ENCODE results near the gene NPS. TPM values are rescaled to one million over a fixed set of nuclear protein-coding genes. Genes with fewer than 3 reads are reported as not detected.

NPS gene
- total RNA-seq (2021; ENCODE audit: unreplicated experiment) = not detected
- not detected for polyA plus RNA-seq (2012; ENCODE audit: insufficient read length)
- Bru-seq, nascent RNA = not detected
- not detected for BruChase-seq, experiment 1, labeled RNA remaining after a 2-hour chase
- not detected for BruChase-seq, experiment 2, labeled RNA remaining after a 6-hour chase
- long read RNA-seq = 0 reads

GRCh38 chr10:127549009-127549408 lies at the start of gene NPS:
Gene NPS, plus strand, starts transcription at chr10:127549309. Its CDS starts 60 bp downstream, at chr10:127549369.
- in situ Hi-C loops (cut with HindIII; ENCODE audit: low pct_unique_long_range_greater_than_20kb, low sequenced_read_pairs) = no loop called here
- 0 out of 2 replicates have a peak, but pooled peaks cover 3% of the 10 kb centered on the region for H3K9me3 ChIP-seq (ENCODE audit: control insufficient read depth, insufficient read depth, low read depth, low read length)
- no peak within 1 kb of the TSS for H3K4me3 ChIP-seq (ENCODE audit: low read depth in 2 of 2, low read length in 2 of 2)
- ATAC-seq = no peak
- no peaks in the 10 kb centered on the region for H3K4me1 ChIP-seq (ENCODE audit: control insufficient read depth, insufficient read depth, low read length)
- DNase-seq (ENCODE audit: low read depth, low spot score) = no peak
- POLR2A ChIA-PET = interaction anchor here (0.6 kb wide), 1 partner anchor 256 kb away, joined by 3 read pairs; no protein-coding TSS in a partner anchor
- no peak within 1 kb of the TSS for H3K27ac ChIP-seq (ENCODE audit: low read length)
- H3K36me3 ChIP-seq (ENCODE audit: control insufficient read depth, insufficient read depth, low read length) = no peaks in the 10 kb centered on the region; the same call in 1 of the 2 replicates
- intact Hi-C loops (cut with micrococcal nuclease; ENCODE audit: unreplicated experiment) = no loop called here
- no TSS peak for BruUV-seq (replicated peaks)
- CTCF ChIA-PET = no interaction called here
- H3K27me3 ChIP-seq (ENCODE audit: control insufficient read depth, insufficient read depth, low read length) = peaks cover 26% of the 10 kb centered on the region
- TF ChIP-seq POLR2AphosphoS5 (IDR thresholded peaks at IDR 0.05; ENCODE audit: low read depth, low read length) (no peak), CTCF (IDR thresholded peaks at IDR 0.05) (no peak), SIN3A (IDR thresholded peaks at IDR 0.05; ENCODE audit: borderline replicate concordance, insufficient read depth, low read depth, low read length) (no peak), REST (IDR thresholded peaks at IDR 0.05; ENCODE audit: insufficient read depth in 1 of 2, low read depth in 2 of 2, low read length in 1 of 2) (no peak), TCF7L2 (IDR thresholded peaks at IDR 0.05; ENCODE audit: low read depth, low read length) (no peak)

- H3K9me3 ChIP-seq (ENCODE audit: control insufficient read depth, insufficient read depth, low read depth, low read length) = no peaks in the 10 kb centered on the region
- no peak for DNase-seq (ENCODE audit: low read depth, low spot score)
- H3K27ac ChIP-seq (ENCODE audit: low read length) = no peak overlapping the region
- POLR2A ChIA-PET = no interaction called here
- in situ Hi-C loops (cut with HindIII; ENCODE audit: low pct_unique_long_range_greater_than_20kb, low sequenced_read_pairs) (no loop called here), intact Hi-C loops (cut with micrococcal nuclease; ENCODE audit: unreplicated experiment) (no loop called here)
- peaks cover 46% of the 10 kb centered on the region for H3K27me3 ChIP-seq (ENCODE audit: control insufficient read depth, insufficient read depth, low read length)
- TF ChIP-seq SIN3A (IDR thresholded peaks at IDR 0.05; ENCODE audit: borderline replicate concordance, insufficient read depth, low read depth, low read length) = no peak
- ATAC-seq = no peak
- CTCF ChIA-PET = no interaction called here
- H3K4me3 ChIP-seq (ENCODE audit: low read depth in 2 of 2, low read length in 2 of 2) = no peak overlapping the region
- H3K4me1 ChIP-seq (ENCODE audit: control insufficient read depth, insufficient read depth, low read length) = no peaks in the 10 kb centered on the region
- BruUV-seq (replicated peaks) = no TSS peak
- no peaks in the 10 kb centered on the region for H3K36me3 ChIP-seq (ENCODE audit: control insufficient read depth, insufficient read depth, low read length)
Observed at GRCh38 chr10:127500127-127500526, 49.0 kb upstream of the NPS start.

GRCh38 chr10:127506094-127506493 lies 43.0 kb upstream of the NPS start:
- no peak for ATAC-seq
- Histone ChIP-seq H3K36me3 (ENCODE audit: control insufficient read depth, insufficient read depth, low read length) (no peaks in the 10 kb centered on the region), H3K27me3 (ENCODE audit: control insufficient read depth, insufficient read depth, low read length) (peaks cover 41% of the 10 kb centered on the region), H3K9me3 (ENCODE audit: control insufficient read depth, insufficient read depth, low read depth, low read length) (no peaks in the 10 kb centered on the region), H3K4me3 (ENCODE audit: low read depth in 2 of 2, low read length in 2 of 2) (no peak overlapping the region), H3K27ac (ENCODE audit: low read length) (no peak overlapping the region), H3K4me1 (ENCODE audit: control insufficient read depth, insufficient read depth, low read length) (no peaks in the 10 kb centered on the region)
- DNase-seq (ENCODE audit: low read depth, low spot score) = no peak
- POLR2A ChIA-PET = no interaction called here
- intact Hi-C loops (cut with micrococcal nuclease; ENCODE audit: unreplicated experiment) (no loop called here), in situ Hi-C loops (cut with HindIII; ENCODE audit: low pct_unique_long_range_greater_than_20kb, low sequenced_read_pairs) (no loop called here)
- CTCF ChIA-PET = no interaction called here
- BruUV-seq (replicated peaks) = no TSS peak
- TF ChIP-seq TCF7L2 (IDR thresholded peaks at IDR 0.05; ENCODE audit: low read depth, low read length) (no peak), REST (IDR thresholded peaks at IDR 0.05; ENCODE audit: insufficient read depth in 1 of 2, low read depth in 2 of 2, low read length in 1 of 2) (no peak), POLR2AphosphoS5 (IDR thresholded peaks at IDR 0.05; ENCODE audit: low read depth, low read length) (no peak), CTCF (IDR thresholded peaks at IDR 0.05) (no peak), SIN3A (IDR thresholded peaks at IDR 0.05; ENCODE audit: borderline replicate concordance, insufficient read depth, low read depth, low read length) (no peak)
